Fibroblast of peridontal ligament (primary cell): Measurements from ENCODE around the gene NF2.
A peak's percentile ranks its signal among the peaks of the same experiment; 100 is the strongest.

ENCODE experiments used
- DNase-seq: peaks from one replicate; pipeline ENCODE4 v3.0.0-alpha.2; 2010; ENCODE audit errors: extremely low read depth

Gene NF2

GRCh38 chr22:29701155-29701999, 97.9 kb downstream of the NF2 start:
- no peak for DNase-seq

- no peak for DNase-seq
Measured at GRCh38 chr22:29702000-29702930, 98.8 kb downstream of the NF2 start.

GRCh38 chr22:29702931-29703501, 99.6 kb downstream of the NF2 start:
- no peak for DNase-seq

- DNase-seq: no peak
Measured at GRCh38 chr22:29703569-29704195, 100.2 kb downstream of the NF2 start.

- peak; percentile 60 for DNase-seq
Measured at GRCh38 chr22:29704528-29705285, 101.3 kb downstream of the NF2 start.

GRCh38 chr22:29705651-29706050, 102.2 kb downstream of the NF2 start:
- DNase-seq: no peak

- DNase-seq: no peak
Measured at GRCh38 chr22:29706486-29706885, 103.1 kb downstream of the NF2 start.

- DNase-seq: no peak
Measured at GRCh38 chr22:29707010-29707409, 103.6 kb downstream of the NF2 start.

- DNase-seq: no peak
Measured at GRCh38 chr22:29707471-29707870, 104.0 kb downstream of the NF2 start.

- no peak for DNase-seq
Measured at GRCh38 chr22:29710193-29710592, 106.8 kb downstream of the NF2 start.

- no peak for DNase-seq
Measured at GRCh38 chr22:29710922-29711593, 107.6 kb downstream of the NF2 start.

- DNase-seq: no peak
Measured at GRCh38 chr22:29712119-29712518, 108.7 kb downstream of the NF2 start.

GRCh38 chr22:29713156-29713727, 109.8 kb downstream of the NF2 start:
- no peak for DNase-seq

- no peak for DNase-seq
Measured at GRCh38 chr22:29715240-29715639, 111.8 kb downstream of the NF2 start.

- DNase-seq: no peak
Measured at GRCh38 chr22:29715705-29716104, 112.3 kb downstream of the NF2 start.

- peak; percentile 74 for DNase-seq
Measured at GRCh38 chr22:29716814-29717545, 113.5 kb downstream of the NF2 start.

- no peak for DNase-seq
Measured at GRCh38 chr22:29717789-29718188, 114.4 kb downstream of the NF2 start.

GRCh38 chr22:29718949-29719898, 115.8 kb downstream of the NF2 start:
- DNase-seq: no peak
